GM18868 (cell line): ENCODE results near the gene COL23A1.

Experiments
- ATAC-seq: cut with Tn5 transposase; IDR thresholded peaks from one replicate; pipeline ENCODE4 v1.9.1; 2021; ENCODE audit warnings: mild to moderate bottlenecking, moderate library complexity; ENCODE audit not compliant: unreplicated experiment

Gene COL23A1

GRCh38 chr5:178367736-178368120 lies 222.5 kb downstream of the COL23A1 start:
- ATAC-seq: no peak

- no peak for ATAC-seq
Observed at GRCh38 chr5:178366998-178367735, 223.0 kb downstream of the COL23A1 start.

GRCh38 chr5:178365501-178366440 lies 224.4 kb downstream of the COL23A1 start:
- no peak for ATAC-seq

- ATAC-seq: no peak
Observed at GRCh38 chr5:178364326-178364675, 225.9 kb downstream of the COL23A1 start.

GRCh38 chr5:178363501-178364325 lies 226.5 kb downstream of the COL23A1 start:
- ATAC-seq: no peak

- ATAC-seq: no peak
Observed at GRCh38 chr5:178361657-178362445, 228.3 kb downstream of the COL23A1 start.

GRCh38 chr5:178360926-178361235 lies 229.3 kb downstream of the COL23A1 start:
- no peak for ATAC-seq

GRCh38 chr5:178360222-178360925 lies 229.8 kb downstream of the COL23A1 start:
- ATAC-seq: no peak

GRCh38 chr5:178359738-178360137 lies 230.5 kb downstream of the COL23A1 start:
- no peak for ATAC-seq

- ATAC-seq: no peak
Observed at GRCh38 chr5:178357678-178358077, 232.5 kb downstream of the COL23A1 start.

- ATAC-seq: no peak
Observed at GRCh38 chr5:178357121-178357521, 233.1 kb downstream of the COL23A1 start.

- no peak for ATAC-seq
Observed at GRCh38 chr5:178356431-178356872, 233.7 kb downstream of the COL23A1 start.

GRCh38 chr5:178355671-178356070 lies 234.5 kb downstream of the COL23A1 start:
- ATAC-seq: no peak

- ATAC-seq: no peak
Observed at GRCh38 chr5:178353461-178353860, 236.7 kb downstream of the COL23A1 start.

- no peak for ATAC-seq
Observed at GRCh38 chr5:178352035-178352349, 238.2 kb downstream of the COL23A1 start.

GRCh38 chr5:178351221-178352034 lies 238.8 kb downstream of the COL23A1 start:
- ATAC-seq: no peak

GRCh38 chr5:178350361-178351220 lies 239.6 kb downstream of the COL23A1 start:
- no peak for ATAC-seq

- no peak for ATAC-seq
Observed at GRCh38 chr5:178349625-178350353, 240.4 kb downstream of the COL23A1 start.
